ENCODE results near the gene CREB1. TPM values are rescaled to one million over a fixed set of nuclear protein-coding genes. Genes with fewer than 3 reads are reported as not detected.

The CREB1 gene
- total and polyA plus RNA-seq, 10 of the 15 experiments (the other 5 are each of a cell fraction or from before 2014, with no cell fraction given), result 13.4 to 76.9 (median 39.5) TPM

- Histone ChIP-seq H2AFZ (ENCODE audit: control insufficient read depth, low read depth, low read length) (no peak overlapping the region), H3K27me3 (replicated peaks in 1 of 2; ENCODE audit: control insufficient read depth in 2 of 2, insufficient read depth in 2 of 2, low read length in 1 of 2) (no peaks in the 10 kb centered on the region), H3K27ac (ENCODE audit: control insufficient read depth, insufficient read depth) (no peak overlapping the region), H3K4me1 (ENCODE audit: control insufficient read depth, insufficient read depth, low read length) (peaks cover 33% of the 10 kb centered on the region), H3K36me3 (ENCODE audit: control insufficient read depth in 2 of 2, insufficient read depth in 2 of 2, low read length in 1 of 2) (no peaks in the 10 kb centered on the region), H3K9me3 (replicated peaks; ENCODE audit: control insufficient read depth, insufficient read depth, low read length) (no peaks in the 10 kb centered on the region), H3K4me3 (no peak overlapping the region), H3K4me2 (ENCODE audit: control insufficient read depth, insufficient read depth) (peak overlapping the region; percentile 38), H4K20me1 (ENCODE audit: control insufficient read depth, insufficient read depth) (no peaks in the 10 kb centered on the region), H3K79me2 (ENCODE audit: control insufficient read depth, insufficient read depth, low read length) (no peaks in the 10 kb centered on the region), H3K9ac (ENCODE audit: control insufficient read depth, insufficient read depth, low read length) (no peak overlapping the region)
- 53% methylated on average over 11 of the region's 11 CpGs for WGBS (ENCODE audit: insufficient coverage, insufficient replicate concordance, low lambda C conversion rate, missing lambda C conversion rate)
- no peak for FAIRE-seq
- no TSS peak for BruUV-seq (replicated peaks)
- ChIA-PET SMC1A (ENCODE audit: uncharacterized antibody, unreplicated experiment) (interaction anchor here (0.7 to 9.8 kb wide), 21 partner anchors 8 to 175 kb away, joined by 3 to 170 read pairs (median 4); partner anchors contain the start of gene CREB1), RAD21 (ENCODE audit: unreplicated experiment) (interaction anchor here (0.8 to 5.0 kb wide), 6 partner anchors 9 to 172 kb away, joined by 3 to 90 read pairs (median 6); partner anchors contain the start of gene CREB1), POLR2A (interaction anchor here (0.9 to 8.2 kb wide), 7 partner anchors 13 to 117 kb away, joined by 3 to 90 read pairs (median 4); partner anchors contain the start of gene CREB1), CTCF (interaction anchor here (1.0 to 4.6 kb wide), 10 partner anchors 10 to 703 kb away, joined by 3 to 42 read pairs (median 4); partner anchors contain the start of gene CREB1)
- TF ChIP-seq DPF2 (IDR thresholded peaks at IDR 0.05), result 0 out of 2 replicates have a peak, but pooled peaks have one; percentile 3
- no peak for TF ChIP-seq IRF4 (IDR thresholded peaks at IDR 0.05; ENCODE audit: low read depth, low read length)
- intact Hi-C loops (cut with micrococcal nuclease; ENCODE audit: unreplicated experiment) (no loop called here), in situ Hi-C loops (cut with MboI) (no loop called here)
- no peak for DNase-seq (ENCODE audit: low read depth, low spot score)
- 0 out of 3 replicates have a peak, but pooled peaks have one; percentile 4 for ATAC-seq
These were observed 25.1 kb upstream of the CREB1 start for GRCh38 chr2:207504513-207505170.

- ChIA-PET RAD21 (ENCODE audit: unreplicated experiment) (interaction anchor here (0.6 to 5.0 kb wide), 6 partner anchors 9 to 521 kb away, joined by 3 to 90 read pairs (median 3); partner anchors contain the start of gene CREB1), CTCF (interaction anchor here (1.0 to 4.6 kb wide), 10 partner anchors 10 to 704 kb away, joined by 3 to 42 read pairs (median 4); partner anchors contain the start of gene CREB1), SMC1A (ENCODE audit: uncharacterized antibody, unreplicated experiment) (interaction anchor here (0.7 to 9.8 kb wide), 17 partner anchors 8 to 175 kb away, joined by 3 to 170 read pairs (median 5); partner anchors contain the start of gene CREB1), POLR2A (interaction anchor here (0.9 to 8.2 kb wide), 6 partner anchors 13 to 117 kb away, joined by 3 to 90 read pairs (median 4); partner anchors contain the start of gene CREB1)
- Histone ChIP-seq H4K20me1 (ENCODE audit: control insufficient read depth, insufficient read depth) (no peaks in the 10 kb centered on the region), H2AFZ (ENCODE audit: control insufficient read depth, low read depth, low read length) (no peak overlapping the region), H3K9ac (ENCODE audit: control insufficient read depth, insufficient read depth, low read length) (no peak overlapping the region), H3K4me2 (ENCODE audit: control insufficient read depth, insufficient read depth) (peak overlapping the region; percentile 6; the same call in 1 of the 2 replicates), H3K27ac (ENCODE audit: control insufficient read depth, insufficient read depth) (no peak overlapping the region), H3K27me3 (replicated peaks in 1 of 2; ENCODE audit: control insufficient read depth in 2 of 2, insufficient read depth in 2 of 2, low read length in 1 of 2) (no peaks in the 10 kb centered on the region), H3K4me3 (no peak overlapping the region), H3K36me3 (ENCODE audit: control insufficient read depth in 2 of 2, insufficient read depth in 2 of 2, low read length in 1 of 2) (no peaks in the 10 kb centered on the region), H3K79me2 (ENCODE audit: control insufficient read depth, insufficient read depth, low read length) (no peaks in the 10 kb centered on the region), H3K4me1 (ENCODE audit: control insufficient read depth, insufficient read depth, low read length) (peaks cover 33% of the 10 kb centered on the region), H3K9me3 (replicated peaks; ENCODE audit: control insufficient read depth, insufficient read depth, low read length) (no peaks in the 10 kb centered on the region)
- BruUV-seq (replicated peaks), result no TSS peak
- in situ Hi-C loops (cut with MboI), result no loop called here
- DNase-seq (ENCODE audit: low read depth, low spot score), result no peak
- peak; percentile 50 for ATAC-seq
- peak; percentile 18 for FAIRE-seq
- WGBS (ENCODE audit: insufficient coverage, insufficient replicate concordance, low lambda C conversion rate, missing lambda C conversion rate), result 3% methylated on average over 3 of the region's 3 CpGs
- intact Hi-C loops (cut with micrococcal nuclease; ENCODE audit: unreplicated experiment), result no loop called here
- TF ChIP-seq YY1 (IDR thresholded peaks at IDR 0.05; ENCODE audit: low read depth, low read length) (no peak), JUNB (IDR thresholded peaks at IDR 0.05) (0 out of 2 replicates have a peak, but pooled peaks have one; percentile 21), FOXM1 (IDR thresholded peaks at IDR 0.05; ENCODE audit: low read depth, low read length) (no peak), IKZF1 (conservative IDR thresholded peaks at IDR 0.05) (0 out of 2 replicates have a peak, but pooled peaks have one; percentile 12), SIX5 (IDR thresholded peaks at IDR 0.05; ENCODE audit: low read depth, low read length, severe bottlenecking) (no peak), SKIL (IDR thresholded peaks at IDR 0.05; ENCODE audit: low read depth, poor library complexity, severe bottlenecking) (no peak), TCF3 (IDR thresholded peaks at IDR 0.05; ENCODE audit: borderline replicate concordance, insufficient read depth, low read depth, low read length) (peak; percentile 67; the same call in 1 of the 2 replicates), ESRRA (IDR thresholded peaks at IDR 0.05; ENCODE audit: low read length) (no peak), NRF1 (conservative IDR thresholded peaks at IDR 0.05; ENCODE audit: low read depth, low read length) (no peak), SPI1 (IDR thresholded peaks at IDR 0.05; ENCODE audit: borderline replicate concordance, insufficient read depth, low read depth, low read length) (0 out of 2 replicates have a peak, but pooled peaks have one; percentile 25)
These were observed 24.6 kb upstream of the CREB1 start for GRCh38 chr2:207505171-207505570.
